Liver (tissue), 9 donors: ENCODE results near the gene ST8SIA5. TPM values are rescaled to one million over a fixed set of nuclear protein-coding genes. Genes with fewer than 3 reads are reported as not detected.

Experiments
- DNase-seq: peaks from one replicate; pipeline ENCODE4 v3.0.0-alpha.2; 2017; ENCODE audit warnings: low spot score
- H3K27ac ChIP-seq, 2 donors: one replicate each; pipeline ENCODE4 v1.7.0; 2013; ENCODE audit warnings: inconsistent platforms in 2 of 2, low read length in 2 of 2, control low read depth in 1 of 2, low read depth in 1 of 2, mild to moderate bottlenecking in 1 of 2
- H3K27me3 ChIP-seq, 4 donors: one replicate each; pipeline versions ENCODE4 v1.6.1 to v1.7.0; 2013; ENCODE audit warnings: low read length in 3 of 4, inconsistent platforms in 1 of 4, mild to moderate bottlenecking in 1 of 4, moderate library complexity in 1 of 4; ENCODE audit not compliant: control insufficient read depth in 4 of 4, insufficient read depth in 4 of 4
- H3K36me3 ChIP-seq, 4 donors: one replicate each; pipeline versions ENCODE4 v1.6.1 to v1.7.0; 2013; ENCODE audit warnings: low read length in 3 of 4, mild to moderate bottlenecking in 3 of 4, low read depth in 1 of 4, moderate library complexity in 1 of 4; ENCODE audit not compliant: control insufficient read depth in 4 of 4, insufficient read depth in 3 of 4
- H3K4me1 ChIP-seq, 4 donors: one replicate each; pipeline versions ENCODE4 v1.6.1 to v1.7.0; 2013; ENCODE audit warnings: low read length in 3 of 4, mild to moderate bottlenecking in 3 of 4, moderate library complexity in 1 of 4; ENCODE audit not compliant: control insufficient read depth in 4 of 4, insufficient read depth in 4 of 4
- H3K4me3 ChIP-seq, 3 donors: one replicate each; pipeline versions ENCODE4 v1.6.1 to v1.7.0; 2013; ENCODE audit warnings: low read length in 3 of 3, control low read depth in 1 of 3, low read depth in 1 of 3, mild to moderate bottlenecking in 1 of 3
- H3K9ac ChIP-seq, 2 donors: one replicate each; pipeline ENCODE4 v1.7.0; 2013; ENCODE audit warnings: low read length in 2 of 2, mild to moderate bottlenecking in 2 of 2, moderate library complexity in 2 of 2, control low read depth in 1 of 2, low read depth in 1 of 2
- H3K9me3 ChIP-seq, 4 donors: one replicate each; pipeline versions ENCODE4 v1.6.1 to v1.7.0; 2013; ENCODE audit warnings: low read length in 3 of 4; ENCODE audit not compliant: control insufficient read depth in 4 of 4
- EGR1 ChIP-seq, 2 donors: IDR thresholded peaks; 2 replicates each; pipeline ENCODE4 v1.6.1; 2016 to 2018; ENCODE audit warnings: antibody characterized with exemption in 2 of 2, low read depth in 2 of 2
- FOXA1 ChIP-seq: IDR thresholded peaks from 2 replicates; pipeline ENCODE4 v1.6.1; 2016; ENCODE audit warnings: antibody characterized with exemption
- FOXA2 ChIP-seq: IDR thresholded peaks from 2 replicates; pipeline ENCODE4 v1.6.1; 2016; ENCODE audit warnings: antibody characterized with exemption
- GABPA ChIP-seq, 2 donors: IDR thresholded peaks in 1 of 2; conservative IDR thresholded peaks in 1 of 2; 2 replicates each; pipeline ENCODE4 v1.6.1; 2016; ENCODE audit warnings: antibody characterized with exemption in 2 of 2, mild to moderate bottlenecking in 1 of 2, moderate library complexity in 1 of 2
- HNF4A ChIP-seq, 2 donors: conservative IDR thresholded peaks; 2 replicates each; pipeline ENCODE4 v1.6.1; 2016; ENCODE audit warnings: antibody characterized with exemption in 2 of 2, mild to moderate bottlenecking in 2 of 2
- JUND ChIP-seq, 2 donors: IDR thresholded peaks; 2 replicates each; pipeline ENCODE4 v1.6.1; 2016; ENCODE audit warnings: antibody characterized with exemption in 2 of 2
- NR2F2 ChIP-seq: IDR thresholded peaks from 2 replicates; pipeline ENCODE4 v1.6.1; 2016; ENCODE audit warnings: antibody characterized with exemption
- RAD21 ChIP-seq, 2 donors: IDR thresholded peaks; 2 replicates each; pipeline ENCODE4 v1.6.1; 2016; ENCODE audit warnings: antibody characterized with exemption in 2 of 2, mild to moderate bottlenecking in 2 of 2
- RXRA ChIP-seq, 2 donors: IDR thresholded peaks; 2 replicates each; pipeline ENCODE4 v1.6.1; 2017 to 2018; ENCODE audit warnings: antibody characterized with exemption in 2 of 2, mild to moderate bottlenecking in 1 of 2
- TAF1 ChIP-seq: conservative IDR thresholded peaks from 2 replicates; pipeline ENCODE4 v1.6.1; 2016; ENCODE audit warnings: antibody characterized with exemption, mild to moderate bottlenecking
- YY1 ChIP-seq: IDR thresholded peaks from 2 replicates; pipeline ENCODE4 v1.6.1; 2016; ENCODE audit warnings: antibody characterized with exemption, mild to moderate bottlenecking
- WGBS: extraction: QIAGEN DNeasy Blood & Tissue Kit; methylation state at CpG from one replicate; pipeline ENCODE4 v1.1.7; 2013; 5-methylcytosine and 5-hydroxymethylcytosine counted together
- polyA plus RNA-seq, 2 donors: library from polyadenylated mRNA; stranded (reverse) in 1 of 2; unstranded in 1 of 2; fragments of 200-250 nt in 1 of 2; fragments of >200 nt in 1 of 2; fragmentation: Nextera tagmentation in 1 of 2; extraction: Ambion mirVana in 1 of 2; gene quantifications; one replicate each; pipeline versions ENCODE4 v1.2.1 to v1.2.3, GENCODE V29; 2013 to 2015
- total RNA-seq, 2 donors: library from RNA; depleted of rRNA; stranded (reverse); fragments of >200 nt; gene quantifications; one replicate each; pipeline ENCODE4 v1.2.3, GENCODE V29; 2014
- TF ChIP-seq, protein P1 (sequence below): IDR thresholded peaks from 2 replicates; pipeline ENCODE4 v1.6.1; 2016; ENCODE audit warnings: antibody characterized with exemption
- TF ChIP-seq, protein P2 (sequence below): IDR thresholded peaks from 2 replicates; pipeline ENCODE4 v1.6.1; 2016; ENCODE audit warnings: antibody characterized with exemption
- TF ChIP-seq, protein P3 (sequence below): IDR thresholded peaks from 2 replicates; pipeline ENCODE4 v1.6.1; 2016; ENCODE audit warnings: antibody characterized with exemption
- TF ChIP-seq, protein P4 (sequence below): IDR thresholded peaks from 2 replicates; pipeline ENCODE4 v1.6.1; 2016; ENCODE audit warnings: antibody characterized with exemption, mild to moderate bottlenecking
- donor health status: healthy.
- donor health status: healthy.
- donor health status: healthy.
- donor health status: healthy.
- donor health status: healthy.

Gene ST8SIA5
- total and polyA plus RNA-seq, 4 donors = under 0.01 to 0.12 (median 0.05) TPM; not detected in 1

DNA sequence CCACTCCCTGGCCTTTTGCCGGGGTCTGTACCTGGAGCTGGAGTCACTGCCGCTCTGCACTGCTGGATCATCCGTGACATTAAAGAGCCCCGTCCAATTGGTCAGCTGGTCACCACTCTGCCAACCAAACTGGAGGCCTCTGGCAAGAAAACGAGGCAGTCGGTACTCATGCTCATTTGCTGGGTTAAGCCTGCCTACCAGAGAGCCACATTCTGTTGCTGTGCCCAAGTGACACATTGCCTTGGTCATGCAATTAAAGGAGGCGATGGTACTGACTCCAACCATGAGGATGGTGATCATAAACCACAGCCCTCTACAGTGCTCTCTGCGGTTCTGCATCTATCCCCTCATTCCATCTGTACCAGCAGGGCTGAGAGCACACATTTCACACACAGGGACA lies 35.5 kb downstream of the ST8SIA5 start:
- H3K4me1 ChIP-seq = no peaks in the 10 kb centered on the region
- peaks cover 0 to 2% (median 0%) of the 10 kb centered on the region in 4 donors for H3K27me3 ChIP-seq
- H3K36me3 ChIP-seq = no peaks in the 10 kb centered on the region
- WGBS = 88% methylated on average over 8 of the region's 8 CpGs
- no peak overlapping the region for H3K4me3 ChIP-seq
- no peak overlapping the region for H3K27ac ChIP-seq
- no peak for DNase-seq
- no peak overlapping the region for H3K9ac ChIP-seq
- no peaks in the 10 kb centered on the region for H3K9me3 ChIP-seq
- TF ChIP-seq, protein P1, sequence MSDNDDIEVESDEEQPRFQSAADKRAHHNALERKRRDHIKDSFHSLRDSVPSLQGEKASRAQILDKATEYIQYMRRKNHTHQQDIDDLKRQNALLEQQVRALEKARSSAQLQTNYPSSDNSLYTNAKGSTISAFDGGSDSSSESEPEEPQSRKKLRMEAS = no peak
- no peak for TF ChIP-seq GABPA (IDR thresholded peaks at IDR 0.05 in 1 of 2, conservative IDR thresholded peaks at IDR 0.05 in 1 of 2)

DNA sequence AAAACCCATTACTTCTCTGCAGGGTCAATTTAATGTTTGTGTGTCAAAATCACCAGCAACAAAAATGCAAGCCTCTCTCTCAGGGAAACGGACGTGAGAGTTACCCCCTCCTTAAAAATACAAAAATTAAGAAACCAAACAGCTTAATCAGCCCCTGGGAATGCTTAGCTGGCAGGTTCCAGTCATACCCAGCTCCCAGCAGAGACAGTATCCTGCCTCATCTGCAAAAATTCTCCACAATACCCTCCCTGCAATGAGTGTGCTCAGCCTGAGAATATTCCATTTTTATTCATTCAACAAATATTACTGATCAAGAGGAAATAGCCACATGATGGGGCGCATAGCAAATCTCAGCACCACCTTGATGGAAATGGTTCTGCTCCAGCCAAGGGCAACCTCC lies 36.3 kb downstream of the ST8SIA5 start:
- Histone ChIP-seq H3K36me3 (no peaks in the 10 kb centered on the region), H3K9me3 (no peaks in the 10 kb centered on the region), H3K4me1 (no peaks in the 10 kb centered on the region), H3K4me3 (no peak overlapping the region), H3K27ac (no peak overlapping the region), H3K9ac (no peak overlapping the region), H3K27me3 (peaks cover 0 to 2% (median 0%) of the 10 kb centered on the region in 4 donors)
- no peak for DNase-seq
- TF ChIP-seq, protein P1 = no peak
- TF ChIP-seq, protein P2, sequence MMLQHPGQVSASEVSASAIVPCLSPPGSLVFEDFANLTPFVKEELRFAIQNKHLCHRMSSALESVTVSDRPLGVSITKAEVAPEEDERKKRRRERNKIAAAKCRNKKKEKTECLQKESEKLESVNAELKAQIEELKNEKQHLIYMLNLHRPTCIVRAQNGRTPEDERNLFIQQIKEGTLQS = no peak
- TF ChIP-seq RAD21 (IDR thresholded peaks at IDR 0.05) = no peak
- no peak for TF ChIP-seq GABPA (IDR thresholded peaks at IDR 0.05 in 1 of 2, conservative IDR thresholded peaks at IDR 0.05 in 1 of 2)
- TF ChIP-seq, protein P3, sequence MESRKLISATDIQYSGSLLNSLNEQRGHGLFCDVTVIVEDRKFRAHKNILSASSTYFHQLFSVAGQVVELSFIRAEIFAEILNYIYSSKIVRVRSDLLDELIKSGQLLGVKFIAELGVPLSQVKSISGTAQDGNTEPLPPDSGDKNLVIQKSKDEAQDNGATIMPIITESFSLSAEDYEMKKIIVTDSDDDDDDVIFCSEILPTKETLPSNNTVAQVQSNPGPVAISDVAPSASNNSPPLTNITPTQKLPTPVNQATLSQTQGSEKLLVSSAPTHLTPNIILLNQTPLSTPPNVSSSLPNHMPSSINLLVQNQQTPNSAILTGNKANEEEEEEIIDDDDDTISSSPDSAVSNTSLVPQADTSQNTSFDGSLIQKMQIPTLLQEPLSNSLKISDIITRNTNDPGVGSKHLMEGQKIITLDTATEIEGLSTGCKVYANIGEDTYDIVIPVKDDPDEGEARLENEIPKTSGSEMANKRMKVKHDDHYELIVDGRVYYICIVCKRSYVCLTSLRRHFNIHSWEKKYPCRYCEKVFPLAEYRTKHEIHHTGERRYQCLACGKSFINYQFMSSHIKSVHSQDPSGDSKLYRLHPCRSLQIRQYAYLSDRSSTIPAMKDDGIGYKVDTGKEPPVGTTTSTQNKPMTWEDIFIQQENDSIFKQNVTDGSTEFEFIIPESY = no peak
- no peak for TF ChIP-seq NR2F2
- no peak for TF ChIP-seq TAF1
- TF ChIP-seq HNF4A (conservative IDR thresholded peaks at IDR 0.05) = no peak
- no peak for TF ChIP-seq YY1
- TF ChIP-seq JUND (IDR thresholded peaks at IDR 0.05) = no peak
- TF ChIP-seq FOXA2 = no peak
- no peak for TF ChIP-seq RXRA (IDR thresholded peaks at IDR 0.05)
- no peak for TF ChIP-seq FOXA1
- 85% methylated on average over 3 of the region's 3 CpGs for WGBS

DNA sequence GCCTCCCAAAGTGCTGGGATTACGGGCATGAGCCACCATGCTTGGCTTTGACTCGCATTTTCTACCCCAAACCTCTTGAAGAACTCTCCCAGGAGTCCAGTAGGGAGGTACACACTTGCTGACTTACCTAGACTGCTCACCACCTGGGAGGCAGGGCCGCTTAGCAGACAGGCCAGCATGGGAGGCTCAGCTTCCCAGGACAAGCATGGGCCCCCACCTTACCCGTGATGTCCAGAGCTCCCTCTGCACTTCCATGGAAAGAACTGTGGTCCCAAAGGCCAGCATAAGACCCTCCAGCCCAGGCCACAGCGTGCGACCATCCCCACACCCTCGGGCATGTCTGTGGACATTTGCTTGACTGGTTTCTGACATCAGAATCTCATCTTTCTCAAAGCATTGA lies 36.8 kb downstream of the ST8SIA5 start:
- no peaks in the 10 kb centered on the region for H3K9me3 ChIP-seq
- H3K27me3 ChIP-seq = peaks cover 0 to 2% (median 0%) of the 10 kb centered on the region in 4 donors
- H3K36me3 ChIP-seq = no peaks in the 10 kb centered on the region
- no peaks in the 10 kb centered on the region for H3K4me1 ChIP-seq
- no peak overlapping the region for H3K27ac ChIP-seq
- no peak overlapping the region for H3K4me3 ChIP-seq
- WGBS = 73% methylated on average over 7 of the region's 7 CpGs
- DNase-seq = no peak
- TF ChIP-seq, protein P4, sequence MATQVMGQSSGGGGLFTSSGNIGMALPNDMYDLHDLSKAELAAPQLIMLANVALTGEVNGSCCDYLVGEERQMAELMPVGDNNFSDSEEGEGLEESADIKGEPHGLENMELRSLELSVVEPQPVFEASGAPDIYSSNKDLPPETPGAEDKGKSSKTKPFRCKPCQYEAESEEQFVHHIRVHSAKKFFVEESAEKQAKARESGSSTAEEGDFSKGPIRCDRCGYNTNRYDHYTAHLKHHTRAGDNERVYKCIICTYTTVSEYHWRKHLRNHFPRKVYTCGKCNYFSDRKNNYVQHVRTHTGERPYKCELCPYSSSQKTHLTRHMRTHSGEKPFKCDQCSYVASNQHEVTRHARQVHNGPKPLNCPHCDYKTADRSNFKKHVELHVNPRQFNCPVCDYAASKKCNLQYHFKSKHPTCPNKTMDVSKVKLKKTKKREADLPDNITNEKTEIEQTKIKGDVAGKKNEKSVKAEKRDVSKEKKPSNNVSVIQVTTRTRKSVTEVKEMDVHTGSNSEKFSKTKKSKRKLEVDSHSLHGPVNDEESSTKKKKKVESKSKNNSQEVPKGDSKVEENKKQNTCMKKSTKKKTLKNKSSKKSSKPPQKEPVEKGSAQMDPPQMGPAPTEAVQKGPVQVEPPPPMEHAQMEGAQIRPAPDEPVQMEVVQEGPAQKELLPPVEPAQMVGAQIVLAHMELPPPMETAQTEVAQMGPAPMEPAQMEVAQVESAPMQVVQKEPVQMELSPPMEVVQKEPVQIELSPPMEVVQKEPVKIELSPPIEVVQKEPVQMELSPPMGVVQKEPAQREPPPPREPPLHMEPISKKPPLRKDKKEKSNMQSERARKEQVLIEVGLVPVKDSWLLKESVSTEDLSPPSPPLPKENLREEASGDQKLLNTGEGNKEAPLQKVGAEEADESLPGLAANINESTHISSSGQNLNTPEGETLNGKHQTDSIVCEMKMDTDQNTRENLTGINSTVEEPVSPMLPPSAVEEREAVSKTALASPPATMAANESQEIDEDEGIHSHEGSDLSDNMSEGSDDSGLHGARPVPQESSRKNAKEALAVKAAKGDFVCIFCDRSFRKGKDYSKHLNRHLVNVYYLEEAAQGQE = no peak
- TF ChIP-seq EGR1 (IDR thresholded peaks at IDR 0.05; ENCODE audit: low read depth in 2 of 2) = no peak
- no peak overlapping the region for H3K9ac ChIP-seq
